Smooth muscle cell (in vitro differentiated cells): ENCODE measurements around the gene CD99. TPM values are rescaled to one million over a fixed set of nuclear protein-coding genes. Genes with fewer than 3 reads are reported as not detected.

Source experiments
- DNase-seq: peaks from one replicate; lab custom pipeline; 2025; ENCODE audit not compliant: unreplicated experiment; lab: John Stamatoyannopoulos, UW
- H2AFZ ChIP-seq: fragments of 200-600 bp; sonication (generic); 2 replicates; pipeline ENCODE4 v1.6.0; 2016; ENCODE audit warnings: antibody characterized with exemption, low read depth, mild to moderate bottlenecking
- H3F3A ChIP-seq: fragments of 200-600 bp; sonication (generic); 2 replicates; pipeline ENCODE4 v1.6.0; 2017; ENCODE audit warnings: antibody characterized with exemption, low read depth
- H3K27ac ChIP-seq: fragments of 200-600 bp; sonication (generic); 2 replicates; pipeline ENCODE4 v1.5.1; 2016; ENCODE audit warnings: low read depth, mild to moderate bottlenecking
- H3K27me3 ChIP-seq: fragments of 200-600 bp; sonication (generic); 2 replicates; pipeline ENCODE4 v1.6.1; 2016; ENCODE audit warnings: low read depth, mild to moderate bottlenecking
- H3K36me3 ChIP-seq: fragments of 200-600 bp; sonication (generic); 2 replicates; pipeline ENCODE4 v1.5.1; 2016; ENCODE audit warnings: low read depth
- H3K4me1 ChIP-seq: fragments of 200-600 bp; sonication (generic); 2 replicates; pipeline ENCODE4 v1.5.1; 2016; ENCODE audit warnings: low read depth
- H3K4me2 ChIP-seq: fragments of 200-600 bp; sonication (generic); 2 replicates; pipeline ENCODE4 v1.6.0; 2016; ENCODE audit warnings: mild to moderate bottlenecking
- H3K4me3 ChIP-seq: fragments of 200-600 bp; sonication (generic); 2 replicates; pipeline ENCODE4 v1.5.1; 2016; ENCODE audit warnings: mild to moderate bottlenecking
- H3K79me2 ChIP-seq: fragments of 200-600 bp; sonication (generic); 2 replicates; pipeline ENCODE4 v1.6.0; 2016; ENCODE audit warnings: low read depth, mild to moderate bottlenecking
- H3K9ac ChIP-seq: fragments of 200-600 bp; sonication (generic); 2 replicates; pipeline ENCODE4 v1.6.0; 2016; ENCODE audit warnings: low read depth
- H3K9me3 ChIP-seq: fragments of 200-600 bp; sonication (generic); replicated peaks from 2 replicates; pipeline ENCODE4 v1.5.1; 2016; ENCODE audit warnings: low read depth
- H4K20me1 ChIP-seq: fragments of 200-600 bp; sonication (generic); 2 replicates; pipeline ENCODE4 v1.6.0; 2016; ENCODE audit warnings: low read depth
- CTCF ChIP-seq: fragments of 200-600 bp; sonication (generic); IDR thresholded peaks from 2 replicates; pipeline ENCODE4 v1.5.1; 2017; ENCODE audit warnings: borderline replicate concordance, mild to moderate bottlenecking, antibody characterized with exemption; ENCODE audit not compliant: insufficient read depth, poor library complexity, severe bottlenecking
- WGBS: methylation state at CpG from one replicate; pipeline ENCODE4 v1.1.7; 2016; ENCODE audit warnings: low lambda C conversion rate; 5-methylcytosine and 5-hydroxymethylcytosine counted together
- polyA plus RNA-seq: library from polyadenylated mRNA; unstranded; fragments of >200 nt; fragmentation: Nextera tagmentation; extraction: Ambion mirVana; gene quantifications from 2 replicates; pipeline ENCODE4 v1.2.1, GENCODE V29; 2016
- total RNA-seq: library from RNA; depleted of rRNA; stranded (reverse); fragments of >200 nt; gene quantifications from 2 replicates; pipeline ENCODE4 v1.2.3, GENCODE V29; 2014

CD99 gene
- total and polyA plus RNA-seq, 2 experiments from 2014 or later: 647 to 1,373 TPM

- no peak overlapping the region for H3K27ac ChIP-seq
- 96% methylated on average over 6 of the region's 6 CpGs for WGBS
- no peaks in the 10 kb centered on the region for H3K79me2 ChIP-seq
- no peak overlapping the region for H3K4me3 ChIP-seq
- H3K4me2 ChIP-seq: no peak overlapping the region
- no peak overlapping the region for H3K9ac ChIP-seq
- DNase-seq: no peak
- no peaks in the 10 kb centered on the region for H3K9me3 ChIP-seq
- no peaks in the 10 kb centered on the region for H3K27me3 ChIP-seq
- no peak overlapping the region for H2AFZ ChIP-seq
- no peaks in the 10 kb centered on the region for H4K20me1 ChIP-seq
- no peak for TF ChIP-seq CTCF
- no peaks in the 10 kb centered on the region for H3F3A ChIP-seq
- H3K4me1 ChIP-seq: no peaks in the 10 kb centered on the region
- H3K36me3 ChIP-seq: no peaks in the 10 kb centered on the region
Measured at GRCh38 chrX:2657532-2658113, 33.5 kb upstream of the CD99 start.

GRCh38 chrX:2658585-2659292, 32.4 kb upstream of the CD99 start:
- no peak overlapping the region for H3K27ac ChIP-seq
- no peak overlapping the region for H2AFZ ChIP-seq
- H3K4me1 ChIP-seq: no peaks in the 10 kb centered on the region
- no peaks in the 10 kb centered on the region for H4K20me1 ChIP-seq
- no peaks in the 10 kb centered on the region for H3K36me3 ChIP-seq
- no peak overlapping the region for H3K4me2 ChIP-seq
- TF ChIP-seq CTCF: no peak
- 92% methylated on average over 5 of the region's 5 CpGs for WGBS
- no peak overlapping the region for H3K9ac ChIP-seq
- no peak for DNase-seq
- H3F3A ChIP-seq: peaks cover under 1% of the 10 kb centered on the region
- H3K79me2 ChIP-seq: no peaks in the 10 kb centered on the region
- H3K27me3 ChIP-seq: no peaks in the 10 kb centered on the region
- H3K4me3 ChIP-seq: no peak overlapping the region
- H3K9me3 ChIP-seq: no peaks in the 10 kb centered on the region

- Histone ChIP-seq H3K9ac (no peak overlapping the region), H4K20me1 (no peaks in the 10 kb centered on the region), H3K27ac (no peak overlapping the region), H3K27me3 (no peaks in the 10 kb centered on the region), H3K9me3 (no peaks in the 10 kb centered on the region), H3F3A (peaks cover 5% of the 10 kb centered on the region), H3K4me3 (no peak overlapping the region), H3K79me2 (no peaks in the 10 kb centered on the region), H3K4me2 (no peak overlapping the region), H3K36me3 (no peaks in the 10 kb centered on the region), H3K4me1 (peaks cover 6% of the 10 kb centered on the region), H2AFZ (no peak overlapping the region)
- no peak for TF ChIP-seq CTCF
- DNase-seq: no peak
- WGBS: 93% methylated on average over 5 of the region's 5 CpGs
Measured at GRCh38 chrX:2662586-2662985, 28.5 kb upstream of the CD99 start.

GRCh38 chrX:2664502-2664901, 26.6 kb upstream of the CD99 start:
- DNase-seq: no peak
- Histone ChIP-seq H4K20me1 (no peaks in the 10 kb centered on the region), H3K9ac (no peak overlapping the region), H3F3A (peaks cover 5% of the 10 kb centered on the region), H3K27ac (peak overlapping the region; percentile 87), H3K4me3 (no peak overlapping the region), H3K4me1 (peaks cover 6% of the 10 kb centered on the region), H3K4me2 (peak overlapping the region; percentile 54), H3K9me3 (no peaks in the 10 kb centered on the region), H3K27me3 (no peaks in the 10 kb centered on the region), H2AFZ (no peak overlapping the region), H3K36me3 (no peaks in the 10 kb centered on the region), H3K79me2 (no peaks in the 10 kb centered on the region)
- no peak for TF ChIP-seq CTCF
- 20% methylated on average over 10 of the region's 10 CpGs for WGBS
